Measurements from ENCODE around the gene CNNM2.
"Not testable (repeated sequence)": the region's sequence is repeated elsewhere in the genome, so short reads cannot be mapped to it uniquely, and the experiment has no call there.

CNNM2 gene

DNA sequence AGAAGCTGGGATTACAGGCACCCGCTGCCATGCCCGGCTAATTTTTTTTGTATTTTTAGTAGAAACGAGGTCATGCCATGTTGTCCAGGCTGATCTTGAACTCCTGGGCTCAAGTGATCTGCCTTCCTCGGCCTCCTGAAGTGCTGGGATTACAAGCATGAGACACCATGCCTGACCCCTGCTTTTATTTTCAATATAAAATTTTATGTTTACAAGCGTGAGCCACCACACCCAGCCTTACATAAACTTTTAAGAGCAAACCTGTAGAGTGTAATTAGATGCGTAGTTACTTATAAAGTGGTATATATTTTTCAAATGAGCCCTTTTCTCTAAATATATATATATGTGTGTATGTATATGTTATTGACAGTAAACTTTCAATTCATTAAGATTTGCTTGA is 8.7 kb downstream of the CNNM2 start:
- DNase-seq (ENCODE audit: low read depth in 2 of 2), result no peak

DNA sequence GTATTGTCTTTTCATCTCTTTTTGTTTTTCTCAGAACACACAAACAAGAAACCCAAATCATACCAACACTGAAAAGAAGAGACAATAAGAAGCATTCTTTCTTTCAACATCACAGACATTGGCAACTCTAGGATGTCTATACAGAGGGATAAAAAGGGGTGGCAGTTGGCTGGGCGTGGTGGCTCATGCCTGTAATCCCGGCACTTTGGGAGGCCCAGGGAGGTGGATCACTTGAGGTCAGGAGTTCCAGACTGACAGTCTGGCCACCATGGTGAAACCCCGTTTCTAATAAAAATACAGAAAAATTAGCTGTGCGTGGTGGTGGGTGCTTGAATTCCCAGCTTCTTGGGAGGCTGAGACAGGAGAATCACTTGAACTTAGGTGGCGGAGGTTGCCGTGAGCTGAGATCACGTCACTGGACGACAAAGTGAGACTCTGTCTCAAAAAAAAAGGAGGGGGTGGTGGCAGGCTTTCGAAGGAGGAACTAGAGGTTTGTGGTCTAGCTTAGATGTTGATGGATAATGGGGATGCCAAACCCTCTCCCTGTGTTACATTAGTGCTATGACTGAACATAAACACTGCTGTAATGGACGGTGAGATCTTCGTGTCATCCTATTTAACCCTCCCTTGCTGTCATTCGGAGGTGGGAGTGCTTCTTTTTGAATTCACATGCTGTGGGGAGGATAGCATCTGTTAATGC is 9.4 kb downstream of the CNNM2 start:
- DNase-seq (ENCODE audit: low read depth in 2 of 2), result no peak

GRCh38 chr10:102928442-102928841 is 10.3 kb downstream of the CNNM2 start:
- not testable (repeated sequence) for DNase-seq (ENCODE audit: low read depth in 2 of 2)

DNA sequence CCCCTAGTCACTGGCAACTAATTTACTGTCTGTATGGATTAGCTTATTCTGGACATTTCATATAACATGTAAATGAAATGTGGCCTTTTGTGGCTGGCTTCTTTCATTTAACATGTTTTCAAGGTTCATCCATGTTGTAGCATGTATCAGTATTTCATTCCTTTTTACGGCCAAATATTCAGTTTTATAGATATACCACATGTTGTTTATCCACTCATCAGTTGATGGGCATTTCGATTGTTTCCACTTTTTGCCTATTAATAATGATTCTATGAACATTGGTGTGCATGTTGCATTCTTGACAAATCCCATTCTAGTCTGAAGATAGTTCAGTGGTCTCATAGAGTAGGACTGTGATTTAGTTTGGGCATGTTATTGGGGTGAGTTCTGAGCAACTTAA is 12.6 kb downstream of the CNNM2 start:
- DNase-seq (ENCODE audit: low read depth in 2 of 2), result no peak

- DNase-seq (ENCODE audit: low read depth in 2 of 2), result no peak
These were observed 13.5 kb downstream of the CNNM2 start for GRCh38 chr10:102931643-102932042.

GRCh38 chr10:102935505-102935904 is 17.4 kb downstream of the CNNM2 start:
- DNase-seq (ENCODE audit: low read depth in 2 of 2), result no peak

DNA sequence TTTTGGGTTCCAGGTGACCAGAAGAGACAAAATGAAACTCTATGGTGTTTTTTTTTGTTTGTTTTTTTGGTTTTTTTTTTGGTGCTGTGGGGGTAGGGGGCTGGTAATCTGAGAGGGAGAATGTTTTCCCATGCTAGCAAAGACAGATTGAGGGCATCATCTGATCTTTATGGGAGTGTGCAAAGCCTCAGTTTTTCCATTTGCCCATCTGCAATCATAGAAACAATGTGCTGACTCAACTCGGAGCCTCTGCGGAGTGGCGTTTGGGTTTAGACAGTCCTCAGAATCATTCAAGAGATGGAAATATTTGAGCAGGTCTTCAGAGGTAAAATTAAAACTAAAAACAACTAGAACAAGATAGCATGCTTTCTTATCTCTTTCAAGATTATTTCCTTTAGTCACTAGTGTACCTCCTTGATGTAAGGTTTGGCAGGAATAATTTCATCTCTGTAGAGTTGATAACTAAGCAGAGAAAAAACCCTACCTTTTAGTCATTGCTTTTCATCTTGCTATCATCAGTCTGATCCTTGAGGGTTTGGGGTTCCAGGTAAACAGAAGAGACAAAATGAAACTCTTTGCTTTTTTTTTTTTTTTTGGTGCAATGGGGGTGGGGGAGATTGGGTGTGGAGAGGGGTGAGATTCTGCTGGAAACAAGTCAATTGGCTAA is 18.0 kb downstream of the CNNM2 start:
- DNase-seq (ENCODE audit: low read depth in 2 of 2), result no peak

- DNase-seq (ENCODE audit: low read depth in 2 of 2), result no peak
These were observed 23.3 kb downstream of the CNNM2 start for GRCh38 chr10:102941401-102941800.

DNA sequence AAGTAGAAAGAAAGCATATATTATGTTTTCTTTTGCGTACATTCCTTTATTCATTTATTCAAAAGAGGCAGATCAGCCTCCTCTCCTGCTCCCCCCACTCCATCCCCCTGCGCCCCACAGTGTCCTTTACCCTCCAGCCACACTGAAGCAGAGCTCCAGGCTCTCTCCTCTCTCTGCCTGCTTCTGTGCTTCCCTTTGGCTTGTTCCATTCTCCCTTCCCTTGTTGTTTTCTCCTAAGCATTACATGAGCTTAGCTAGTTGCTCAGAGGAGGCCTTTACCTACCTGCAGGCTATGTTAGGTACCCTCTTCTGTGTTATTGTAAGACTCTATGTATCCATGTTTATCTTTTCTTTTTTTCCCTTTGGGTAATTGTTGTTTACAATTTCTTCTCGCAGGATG is 27.4 kb downstream of the CNNM2 start:
- no peak for DNase-seq (ENCODE audit: low read depth in 2 of 2)

DNA sequence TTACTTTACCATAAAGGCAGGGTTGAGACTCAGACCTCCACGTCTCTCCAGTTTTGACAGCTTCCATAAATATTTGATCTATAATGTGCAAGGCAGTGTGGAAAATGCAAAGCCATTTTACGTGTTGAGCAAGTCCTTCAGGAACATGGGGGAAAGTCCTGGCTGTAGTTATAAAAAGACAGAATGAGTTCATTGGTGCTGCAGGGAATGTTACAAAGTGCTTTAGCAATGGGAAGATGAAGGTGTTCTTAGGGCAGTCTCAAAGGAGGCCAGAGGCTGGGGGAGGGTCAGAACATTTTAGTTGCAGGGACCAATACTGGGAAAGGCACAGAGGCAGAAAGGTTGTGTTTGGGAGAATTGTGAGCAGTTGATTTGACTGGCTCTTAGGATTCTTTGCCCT is 27.9 kb downstream of the CNNM2 start:
- DNase-seq (ENCODE audit: low read depth in 2 of 2), result no peak

GRCh38 chr10:102946992-102947391 is 28.9 kb downstream of the CNNM2 start:
- DNase-seq (ENCODE audit: low read depth in 2 of 2), result no peak

- DNase-seq (ENCODE audit: low read depth in 2 of 2), result no peak
These were observed 30.1 kb downstream of the CNNM2 start for GRCh38 chr10:102948176-102948575.

DNA sequence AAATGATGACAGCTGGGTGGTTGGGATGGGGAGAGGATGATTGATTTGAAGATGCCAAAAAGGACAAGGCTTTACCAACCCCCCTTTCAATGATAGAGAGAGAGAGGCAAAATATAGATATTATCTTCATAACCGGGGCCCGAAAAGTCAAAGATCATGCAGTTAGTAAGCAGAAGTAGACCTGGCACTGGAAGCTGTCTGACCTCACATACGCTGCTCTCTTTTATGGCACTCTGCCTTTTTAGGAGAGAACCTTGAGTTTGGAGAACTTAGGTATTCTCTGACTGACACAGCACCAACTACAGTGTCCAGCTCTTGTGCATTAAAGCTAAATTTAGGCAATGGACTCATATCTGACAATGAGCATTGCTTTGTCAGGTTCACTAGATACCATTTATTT is 30.7 kb downstream of the CNNM2 start:
- no peak for DNase-seq (ENCODE audit: low read depth in 2 of 2)

- no peak for DNase-seq (ENCODE audit: low read depth in 2 of 2)
These were observed 31.8 kb downstream of the CNNM2 start for GRCh38 chr10:102949916-102950315.

- no peak for DNase-seq (ENCODE audit: low read depth in 2 of 2)
These were observed 33.2 kb downstream of the CNNM2 start for GRCh38 chr10:102951316-102951715.

DNA sequence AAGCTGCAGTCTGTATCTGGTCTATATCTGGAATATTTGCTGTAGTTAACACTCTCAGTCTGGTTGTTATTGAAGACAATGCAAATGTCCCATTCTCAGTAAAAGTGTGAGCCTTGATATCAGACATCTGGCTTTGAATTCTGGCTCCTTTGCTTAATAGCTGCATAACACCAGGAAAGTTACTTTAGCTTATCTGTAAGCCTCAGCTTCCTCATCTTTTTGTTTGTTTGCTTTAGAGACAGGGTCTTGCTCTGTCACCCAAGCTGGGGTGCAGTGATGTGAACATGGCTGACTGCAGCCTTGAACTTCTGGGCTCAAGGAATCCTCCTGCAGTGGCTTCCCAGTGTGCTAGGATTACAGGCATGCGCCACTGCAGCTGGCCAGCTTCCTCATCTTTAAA is 41.3 kb downstream of the CNNM2 start:
- DNase-seq (ENCODE audit: low read depth in 2 of 2), result no peak

DNA sequence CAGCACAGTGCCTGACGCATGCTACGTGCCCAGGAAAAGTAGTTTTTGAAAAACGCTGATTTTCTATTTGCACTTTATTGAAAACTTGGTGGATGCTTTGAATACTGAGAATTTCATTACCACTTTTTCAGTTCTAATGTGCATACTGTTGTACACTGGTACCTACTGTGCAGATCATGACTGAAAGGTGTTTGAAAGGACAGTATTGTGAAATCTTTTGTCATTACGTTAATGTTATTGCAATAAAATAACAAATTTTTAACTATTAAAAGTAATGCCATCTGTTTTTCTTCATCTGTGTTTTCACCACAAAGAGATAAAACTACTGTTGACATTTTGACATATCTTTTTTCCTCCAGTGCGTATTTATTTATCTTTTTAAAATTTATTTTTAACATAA is 42.1 kb downstream of the CNNM2 start:
- no peak for DNase-seq (ENCODE audit: low read depth in 2 of 2)

DNA sequence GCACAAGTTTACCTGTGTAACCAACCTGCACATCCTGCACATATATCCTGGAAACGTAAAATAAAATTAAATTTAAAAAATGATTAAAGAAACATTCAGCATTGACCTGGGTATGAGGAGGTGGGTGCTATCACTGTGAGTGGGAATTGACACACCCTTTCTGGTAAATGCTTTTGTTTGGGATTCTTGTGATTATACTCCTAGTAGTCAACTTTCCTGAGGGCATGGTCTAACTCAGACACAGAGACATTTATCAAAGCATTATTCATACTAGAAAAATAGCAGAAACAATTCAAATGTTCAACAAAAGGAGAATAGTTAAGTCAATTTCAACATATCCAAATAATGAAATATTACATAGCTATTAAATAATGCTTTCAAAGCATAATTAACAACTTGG is 44.2 kb downstream of the CNNM2 start:
- no peak for DNase-seq (ENCODE audit: low read depth in 2 of 2)

DNA sequence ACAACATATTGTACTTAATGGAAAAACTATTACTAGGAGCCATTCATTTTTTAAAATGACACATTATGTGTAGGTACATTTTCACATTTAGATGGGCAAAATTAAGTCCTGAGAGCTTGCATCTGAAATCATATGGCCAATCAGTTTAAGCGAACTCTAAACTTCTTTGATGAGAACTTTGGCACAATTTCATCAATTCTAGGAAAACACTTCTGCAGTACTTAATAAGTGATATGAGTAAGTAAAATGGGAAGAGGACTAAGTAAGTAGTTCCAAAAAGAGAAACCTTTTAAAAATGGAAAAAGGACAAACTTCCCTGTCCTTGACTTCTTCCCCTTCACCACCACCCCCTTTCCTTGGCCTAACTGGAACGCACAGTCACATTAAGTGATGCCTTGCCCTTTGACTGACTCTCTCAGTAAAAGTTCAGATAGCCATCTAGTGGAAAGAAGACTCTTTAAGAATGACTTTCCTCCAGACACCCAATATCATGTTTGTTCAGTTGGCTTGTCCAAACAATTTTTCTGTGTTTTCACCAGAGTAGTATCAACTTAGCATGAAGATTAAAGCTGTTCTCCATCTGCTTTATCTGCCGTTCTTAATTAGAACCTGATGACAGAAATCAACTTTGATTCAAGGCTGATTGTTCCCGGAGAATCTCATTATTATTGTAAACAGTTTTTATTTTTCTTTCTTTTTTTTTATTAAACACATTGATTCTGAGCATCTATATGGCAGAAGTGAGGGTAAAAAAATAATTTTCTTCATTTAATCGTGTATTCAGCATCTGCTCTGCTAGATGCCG is 45.1 kb downstream of the CNNM2 start:
- no peak for DNase-seq (ENCODE audit: low read depth in 2 of 2)

DNA sequence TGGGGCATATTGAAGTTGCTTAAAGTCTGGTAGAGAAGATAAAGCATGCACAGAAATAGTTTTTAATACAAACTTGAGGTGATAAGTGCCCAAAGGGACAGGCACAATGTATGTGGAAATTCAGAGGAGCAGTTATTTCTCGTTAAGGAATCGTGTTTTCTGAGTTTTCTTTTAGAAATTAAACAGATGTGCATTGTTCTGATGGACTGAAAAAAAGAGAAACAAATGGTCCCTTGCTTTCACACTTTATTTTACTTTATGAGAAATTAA is 45.6 kb downstream of the CNNM2 start:
- DNase-seq (ENCODE audit: low read depth in 2 of 2), result no peak

GRCh38 chr10:102964064-102964463 is 46.0 kb downstream of the CNNM2 start:
- not testable (repeated sequence) for DNase-seq (ENCODE audit: low read depth in 2 of 2)

- DNase-seq (ENCODE audit: low read depth in 2 of 2), result no peak
These were observed 46.6 kb downstream of the CNNM2 start for GRCh38 chr10:102964713-102965112.

- DNase-seq (ENCODE audit: low read depth in 2 of 2), result no peak
These were observed 47.3 kb downstream of the CNNM2 start for GRCh38 chr10:102965311-102965851.

Measured in stimulated activated CD8-positive, alpha-beta memory T cell treated with anti-CD3 and anti-CD28 coated beads, Interleukin-2, amount 100 ng/mL, for 1 hour (primary cell).